Lower lobe of right lung (tissue), 2 donors: ENCODE measurements around the gene GP1BB. TPM values are rescaled to one million over a fixed set of nuclear protein-coding genes. Genes with fewer than 3 reads are reported as not detected.
"Not testable (repeated sequence)": the region's sequence is repeated elsewhere in the genome, so short reads cannot be mapped to it uniquely, and the experiment has no call there.

Experiments
- ATAC-seq, 2 donors: fragments of 200-7000 bp; cut with Tn5 transposase; one replicate each; pipeline ENCODE4 v1.9.1; 2020 to 2022; ENCODE audit warnings: mild to moderate bottlenecking in 2 of 2, moderate library complexity in 2 of 2
- DNase-seq: peaks from one replicate; pipeline ENCODE4 v3.0.0-alpha.2; 2020
- H3K27ac ChIP-seq: fragments of 200-600 bp; one replicate; pipeline ENCODE4 v1.8.0; 2022
- H3K27me3 ChIP-seq: fragments of 200-600 bp; one replicate; pipeline ENCODE4 v1.8.0; 2022; ENCODE audit warnings: low read depth
- H3K36me3 ChIP-seq: fragments of 200-600 bp; one replicate; pipeline ENCODE4 v1.8.0; 2022; ENCODE audit warnings: mild to moderate bottlenecking
- H3K4me1 ChIP-seq: fragments of 200-600 bp; one replicate; pipeline ENCODE4 v1.8.0; 2022
- H3K4me3 ChIP-seq: fragments of 200-600 bp; one replicate; pipeline ENCODE4 v1.8.0; 2022; ENCODE audit warnings: mild to moderate bottlenecking
- H3K9me3 ChIP-seq: fragments of 200-600 bp; one replicate; pipeline ENCODE4 v1.8.0; 2022
- intact Hi-C: fragments of 100-400 bp; cut with DNase I; formaldehyde crosslinking; loops from one replicate; pipeline ENCODE4 v1.11.0; 2022
- total RNA-seq: library from RNA; stranded (reverse); fragmentation: NEBNext Ultra II Directional; extraction: Animal tissue kit (Norgen Biotek cat#: 25700); gene quantifications from one replicate; pipeline ENCODE4 v1.2.1, GENCODE V29; 2021
- TF ChIP-seq, protein P1 (sequence below): fragments of 200-600 bp; IDR thresholded peaks from one replicate; pipeline ENCODE4 v1.8.0; 2022; ENCODE audit warnings: antibody characterized with exemption, mild to moderate bottlenecking
- donor health status: DM: no; HTN: yes; CAD: no; lungs with severe emphysema.

Gene GP1BB
- total RNA-seq, 1 donor from 2014 or later = 2.8 TPM

DNA sequence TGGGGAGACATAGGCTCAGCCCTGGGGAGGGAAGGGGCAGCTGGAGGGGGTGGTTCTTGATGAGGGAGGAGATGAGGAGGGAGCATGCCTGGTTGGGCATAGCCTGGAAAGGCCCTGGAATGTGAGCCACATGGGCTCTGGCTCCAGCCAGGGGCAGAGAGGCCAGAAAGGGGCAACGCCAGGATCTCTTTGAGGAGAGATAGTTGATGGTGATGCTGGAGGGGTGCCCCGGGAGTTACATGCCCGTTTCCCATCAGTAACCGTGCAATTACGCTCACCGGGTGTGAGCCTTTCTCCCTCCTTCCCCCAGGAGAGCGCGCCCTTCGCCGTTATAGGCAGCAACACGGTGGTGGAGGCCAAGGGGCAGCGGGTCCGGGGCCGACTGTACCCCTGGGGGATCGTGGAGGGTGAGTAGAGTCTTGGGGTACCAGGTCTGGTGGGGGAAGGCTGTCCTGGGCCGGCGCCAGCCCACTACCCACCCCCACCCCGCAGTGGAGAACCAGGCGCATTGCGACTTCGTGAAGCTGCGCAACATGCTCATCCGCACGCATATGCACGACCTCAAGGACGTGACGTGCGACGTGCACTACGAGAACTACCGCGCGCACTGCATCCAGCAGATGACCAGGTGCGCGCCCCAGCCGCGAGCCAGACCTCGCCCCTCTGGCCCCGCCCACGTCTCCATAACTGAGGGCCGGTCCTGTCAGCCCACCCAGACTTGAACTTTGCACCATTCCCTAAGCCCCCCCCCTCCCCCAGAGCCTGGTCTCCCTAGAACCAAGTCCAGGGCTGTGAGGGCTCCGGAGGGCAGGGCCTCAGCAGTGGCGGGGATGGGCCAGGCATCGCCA, 1.8 kb upstream of the GP1BB start:
- Histone ChIP-seq H3K27ac (no peak overlapping the region), H3K4me1 (peaks cover 30% of the 10 kb centered on the region), H3K4me3 (no peak overlapping the region), H3K9me3 (no peaks in the 10 kb centered on the region), H3K27me3 (peaks cover 66% of the 10 kb centered on the region), H3K36me3 (no peaks in the 10 kb centered on the region)
- TF ChIP-seq, protein P1, sequence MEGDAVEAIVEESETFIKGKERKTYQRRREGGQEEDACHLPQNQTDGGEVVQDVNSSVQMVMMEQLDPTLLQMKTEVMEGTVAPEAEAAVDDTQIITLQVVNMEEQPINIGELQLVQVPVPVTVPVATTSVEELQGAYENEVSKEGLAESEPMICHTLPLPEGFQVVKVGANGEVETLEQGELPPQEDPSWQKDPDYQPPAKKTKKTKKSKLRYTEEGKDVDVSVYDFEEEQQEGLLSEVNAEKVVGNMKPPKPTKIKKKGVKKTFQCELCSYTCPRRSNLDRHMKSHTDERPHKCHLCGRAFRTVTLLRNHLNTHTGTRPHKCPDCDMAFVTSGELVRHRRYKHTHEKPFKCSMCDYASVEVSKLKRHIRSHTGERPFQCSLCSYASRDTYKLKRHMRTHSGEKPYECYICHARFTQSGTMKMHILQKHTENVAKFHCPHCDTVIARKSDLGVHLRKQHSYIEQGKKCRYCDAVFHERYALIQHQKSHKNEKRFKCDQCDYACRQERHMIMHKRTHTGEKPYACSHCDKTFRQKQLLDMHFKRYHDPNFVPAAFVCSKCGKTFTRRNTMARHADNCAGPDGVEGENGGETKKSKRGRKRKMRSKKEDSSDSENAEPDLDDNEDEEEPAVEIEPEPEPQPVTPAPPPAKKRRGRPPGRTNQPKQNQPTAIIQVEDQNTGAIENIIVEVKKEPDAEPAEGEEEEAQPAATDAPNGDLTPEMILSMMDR = no peak
- DNase-seq = no peak
- ATAC-seq = no peak
- intact Hi-C loops = no loop called here

DNA sequence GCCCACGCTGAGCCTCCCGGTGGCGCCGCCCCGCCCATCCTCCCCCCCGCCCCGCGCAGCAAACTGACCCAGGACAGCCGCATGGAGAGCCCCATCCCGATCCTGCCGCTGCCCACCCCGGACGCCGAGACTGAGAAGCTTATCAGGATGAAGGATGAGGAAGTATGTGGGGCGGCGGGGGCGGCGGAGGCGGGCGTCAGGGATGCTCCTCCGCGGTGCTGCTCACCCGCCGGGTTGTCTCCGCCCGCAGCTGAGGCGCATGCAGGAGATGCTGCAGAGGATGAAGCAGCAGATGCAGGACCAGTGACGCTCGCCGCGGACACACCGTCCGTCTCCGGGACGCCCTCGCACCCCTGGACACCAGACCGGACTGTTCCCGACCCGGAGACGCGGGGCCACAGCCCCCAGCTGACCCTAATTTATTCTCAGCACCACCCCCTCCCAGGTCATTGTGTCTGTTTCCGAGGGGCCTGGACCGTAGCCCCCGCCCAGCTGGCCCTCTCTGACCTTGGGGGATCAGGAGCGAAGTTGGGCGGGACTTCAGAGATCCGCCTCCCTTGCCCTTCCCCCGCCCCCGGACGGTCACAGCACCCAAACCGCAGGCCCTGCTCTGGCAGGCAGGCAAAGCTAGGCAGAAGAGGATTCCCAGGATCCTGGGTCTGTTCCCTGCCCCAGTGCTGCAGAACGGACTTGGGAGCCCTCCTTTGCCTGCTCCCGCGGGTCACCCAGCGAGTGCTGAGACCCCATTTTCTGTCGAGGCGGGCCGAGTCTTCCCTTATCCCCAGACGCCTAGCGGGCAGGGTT, 959 bp upstream of the GP1BB start:
- TF ChIP-seq, protein P1 = no peak
- no peaks in the 10 kb centered on the region for H3K9me3 ChIP-seq
- H3K36me3 ChIP-seq = no peaks in the 10 kb centered on the region
- intact Hi-C loops = no loop called here
- ATAC-seq (no peak), DNase-seq (no peak)
- peaks cover 57% of the 10 kb centered on the region for H3K27me3 ChIP-seq
- H3K4me3 ChIP-seq = no peak overlapping the region
- peaks cover 27% of the 10 kb centered on the region for H3K4me1 ChIP-seq
- H3K27ac ChIP-seq = no peak overlapping the region

DNA sequence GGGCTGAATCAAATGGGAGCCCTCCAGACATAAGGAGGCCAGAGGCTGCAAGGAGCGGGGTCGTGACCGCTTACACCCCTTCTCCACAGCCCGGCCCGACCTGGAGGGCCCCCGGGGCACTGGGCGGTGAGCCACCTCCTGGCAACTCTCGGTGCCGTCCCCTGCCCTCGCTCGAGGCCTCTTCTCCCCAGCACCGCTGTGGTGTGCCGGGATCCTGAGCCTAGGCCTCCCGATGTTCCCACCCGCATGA, 432 bp upstream of the GP1BB start:
- TF ChIP-seq, protein P1 = no peak
- H3K4me1 ChIP-seq = peaks cover 22% of the 10 kb centered on the region
- no peaks in the 10 kb centered on the region for H3K36me3 ChIP-seq
- no peaks in the 10 kb centered on the region for H3K9me3 ChIP-seq
- no peak overlapping the region for H3K27ac ChIP-seq
- DNase-seq (no peak), ATAC-seq (no peak)
- intact Hi-C loops = no loop called here
- H3K4me3 ChIP-seq = no peak overlapping the region
- peaks cover 56% of the 10 kb centered on the region for H3K27me3 ChIP-seq

DNA sequence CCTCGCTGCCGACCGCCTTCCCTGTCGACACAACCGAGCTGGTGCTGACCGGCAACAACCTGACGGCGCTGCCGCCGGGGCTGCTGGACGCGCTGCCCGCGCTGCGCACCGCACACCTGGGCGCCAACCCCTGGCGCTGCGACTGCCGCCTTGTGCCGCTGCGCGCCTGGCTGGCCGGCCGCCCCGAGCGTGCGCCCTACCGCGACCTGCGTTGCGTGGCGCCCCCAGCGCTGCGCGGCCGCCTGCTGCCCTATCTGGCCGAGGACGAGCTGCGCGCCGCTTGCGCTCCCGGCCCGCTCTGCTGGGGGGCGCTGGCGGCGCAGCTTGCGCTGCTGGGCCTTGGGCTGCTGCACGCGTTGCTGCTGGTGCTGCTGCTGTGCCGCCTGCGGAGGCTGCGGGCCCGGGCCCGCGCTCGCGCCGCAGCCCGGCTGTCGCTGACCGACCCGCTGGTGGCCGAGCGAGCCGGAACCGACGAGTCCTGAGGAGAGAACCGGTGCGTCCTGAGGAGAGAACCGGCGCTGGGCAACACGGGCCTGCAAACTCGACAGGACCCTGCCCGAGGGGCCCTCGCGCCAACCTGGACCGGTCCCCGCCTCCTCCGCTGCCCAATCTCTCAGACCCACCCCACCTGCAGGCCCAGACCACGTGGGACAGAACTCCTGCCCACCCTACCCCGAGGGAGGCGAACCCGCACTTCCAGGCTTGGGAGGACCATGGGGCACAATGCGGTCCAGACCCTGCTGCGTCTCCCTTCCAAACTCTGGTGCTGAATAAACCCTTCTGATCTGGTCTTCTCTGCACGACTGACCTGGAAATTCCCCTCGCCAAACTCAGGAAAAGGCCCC, 866 bp downstream of the GP1BB start:
- Histone ChIP-seq H3K4me3 (peak overlapping the region; percentile 36), H3K9me3 (no peaks in the 10 kb centered on the region), H3K36me3 (no peaks in the 10 kb centered on the region), H3K27me3 (peaks cover 46% of the 10 kb centered on the region), H3K4me1 (peaks cover 14% of the 10 kb centered on the region), H3K27ac (no peak overlapping the region)
- TF ChIP-seq, protein P1 = no peak
- intact Hi-C loops = no loop called here
- ATAC-seq (peak; percentile 18 to 26), DNase-seq (no peak)

DNA sequence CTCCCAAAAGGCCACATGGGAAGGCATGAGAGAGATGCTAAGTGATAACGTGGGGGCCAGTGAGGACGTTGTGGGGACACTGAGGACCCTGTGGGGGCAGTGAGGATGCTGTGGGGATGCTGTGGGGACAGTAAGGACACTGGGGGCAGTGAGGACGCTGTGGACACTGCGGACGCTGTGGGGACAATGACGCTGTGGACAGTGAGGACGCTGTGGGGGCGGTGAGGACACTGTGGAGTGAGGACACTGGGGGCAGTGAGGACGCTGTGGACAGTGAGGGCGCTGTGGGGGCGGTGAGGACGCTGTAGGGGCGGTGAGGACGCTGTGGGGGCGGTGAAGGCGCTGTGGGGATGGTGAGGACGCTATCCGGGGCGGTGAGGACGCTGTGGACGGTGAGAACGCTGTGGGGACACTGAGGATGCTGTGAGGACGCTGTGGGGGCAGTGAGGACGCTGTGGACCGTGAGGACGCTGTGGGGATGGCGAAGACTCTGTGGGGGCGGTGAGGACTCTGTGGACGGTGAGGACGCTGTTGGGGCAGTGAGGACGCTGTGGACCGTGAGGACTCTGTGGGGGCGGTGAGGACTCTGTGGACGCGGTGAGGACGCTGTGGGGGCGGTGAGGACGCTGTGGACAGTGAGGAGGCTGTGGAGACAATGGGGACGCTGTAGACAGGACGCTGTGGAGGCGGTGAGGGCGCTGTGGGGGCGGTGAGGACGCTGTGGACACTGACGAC, 1.8 kb downstream of the GP1BB start:
- TF ChIP-seq, protein P1 = no peak
- ATAC-seq = no peak
- DNase-seq = no peak
- no peak overlapping the region for H3K27ac ChIP-seq
- peaks cover 37% of the 10 kb centered on the region for H3K27me3 ChIP-seq
- H3K4me3 ChIP-seq = no peak overlapping the region
- H3K36me3 ChIP-seq = no peaks in the 10 kb centered on the region
- peaks cover 14% of the 10 kb centered on the region for H3K4me1 ChIP-seq
- no peaks in the 10 kb centered on the region for H3K9me3 ChIP-seq
- intact Hi-C loops = no loop called here

DNA sequence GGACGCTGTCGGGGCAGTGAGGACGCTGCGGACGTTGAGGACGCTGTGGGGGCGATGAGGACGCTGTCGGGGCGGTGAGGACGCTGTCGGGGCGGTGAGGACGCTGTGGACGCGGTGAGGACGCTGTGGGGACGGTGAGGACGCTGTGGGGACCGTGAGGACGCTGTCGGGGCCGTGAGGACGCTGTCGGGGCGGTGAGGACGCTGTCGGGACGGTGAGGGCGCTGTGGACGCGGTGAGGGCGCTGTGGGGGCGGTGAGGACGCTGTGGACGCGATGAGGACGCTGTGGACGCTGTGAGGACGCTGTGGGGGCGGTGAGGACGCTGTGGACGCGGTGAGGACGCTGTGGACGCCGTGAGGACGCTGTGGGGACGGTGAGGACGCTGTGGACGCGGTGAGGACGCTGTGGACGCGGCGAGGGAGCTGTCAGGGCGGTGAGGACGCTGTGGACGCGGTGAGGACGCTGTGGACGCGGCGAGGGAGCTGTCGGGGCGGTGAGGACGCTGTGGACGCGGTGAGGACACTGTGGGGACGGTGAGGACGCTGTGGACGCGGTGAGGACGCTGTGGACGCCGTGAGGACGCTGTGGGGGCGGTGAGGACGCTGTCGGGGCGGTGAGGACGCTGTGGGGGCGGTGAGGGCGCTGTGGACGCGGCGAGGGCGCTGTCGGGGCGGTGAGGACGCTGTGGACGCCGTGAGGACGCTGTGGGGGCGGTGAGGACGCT, 2.9 kb downstream of the GP1BB start:
- H3K9me3 ChIP-seq, DNase-seq, intact Hi-C loops, H3K4me3 ChIP-seq, H3K36me3 ChIP-seq, H3K27ac ChIP-seq, ATAC-seq: not testable (repeated sequence)
- H3K27me3 ChIP-seq = peaks cover 36% of the 10 kb centered on the region
- peaks cover 25% of the 10 kb centered on the region for H3K4me1 ChIP-seq
